DMS153 treated with DMSO at 0.1 percent for 48 hours (cell line): Measurements from ENCODE around the gene CHST2.
A peak's percentile ranks its signal among the peaks of the same experiment; 100 is the strongest.

Experiments used
- DNase-seq: peaks from one replicate; lab custom pipeline; 2025; ENCODE audit not compliant: unreplicated experiment; lab: John Stamatoyannopoulos, UW

Gene CHST2

GRCh38 chr3:143098032-143098764, 21.4 kb upstream of the CHST2 start:
- DNase-seq, result peak; percentile 30

DNA sequence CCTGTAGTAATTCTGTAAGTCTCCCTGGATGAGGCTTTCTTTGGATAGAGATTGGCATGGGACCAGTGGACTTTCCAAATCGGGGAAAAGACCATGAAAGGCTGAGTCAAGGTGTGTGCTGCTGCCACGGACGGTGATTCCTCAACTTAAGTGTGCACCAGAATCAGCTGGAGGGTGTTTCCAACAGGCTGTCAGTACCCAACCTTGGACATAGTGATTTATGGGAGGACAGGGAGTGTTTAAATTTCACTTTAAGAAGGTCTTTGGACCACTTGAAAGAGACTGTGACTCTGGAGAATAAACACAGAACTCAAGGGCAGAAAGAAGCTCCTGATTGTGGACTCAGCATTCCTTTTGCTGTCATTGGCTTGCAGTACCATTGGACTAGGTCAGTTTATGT, 20.4 kb upstream of the CHST2 start:
- no peak for DNase-seq

GRCh38 chr3:143099690-143100089, 19.9 kb upstream of the CHST2 start:
- DNase-seq, result no peak

DNA sequence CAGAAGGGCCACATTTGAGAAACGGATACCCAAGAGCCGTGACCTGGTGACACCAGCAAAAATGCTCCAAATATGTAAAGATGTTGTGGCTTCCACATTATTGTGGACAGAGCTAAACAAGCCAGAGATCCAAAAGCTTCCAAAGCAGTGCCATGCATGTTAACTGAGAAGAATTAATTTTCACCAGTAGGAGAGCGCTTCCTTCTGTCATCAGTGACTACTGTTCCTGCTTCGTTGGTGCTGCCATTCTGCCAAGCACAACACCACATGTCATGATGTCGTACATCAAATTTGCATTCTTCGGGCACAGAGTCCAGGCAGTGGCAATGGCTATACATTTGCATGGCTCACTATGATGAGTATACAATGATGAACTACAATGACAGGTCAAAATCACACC, 19.1 kb upstream of the CHST2 start:
- DNase-seq, result no peak

GRCh38 chr3:143101792-143102381, 17.7 kb upstream of the CHST2 start:
- no peak for DNase-seq

GRCh38 chr3:143103652-143104051, 15.9 kb upstream of the CHST2 start:
- no peak for DNase-seq

GRCh38 chr3:143105170-143105569, 14.4 kb upstream of the CHST2 start:
- no peak for DNase-seq

DNA sequence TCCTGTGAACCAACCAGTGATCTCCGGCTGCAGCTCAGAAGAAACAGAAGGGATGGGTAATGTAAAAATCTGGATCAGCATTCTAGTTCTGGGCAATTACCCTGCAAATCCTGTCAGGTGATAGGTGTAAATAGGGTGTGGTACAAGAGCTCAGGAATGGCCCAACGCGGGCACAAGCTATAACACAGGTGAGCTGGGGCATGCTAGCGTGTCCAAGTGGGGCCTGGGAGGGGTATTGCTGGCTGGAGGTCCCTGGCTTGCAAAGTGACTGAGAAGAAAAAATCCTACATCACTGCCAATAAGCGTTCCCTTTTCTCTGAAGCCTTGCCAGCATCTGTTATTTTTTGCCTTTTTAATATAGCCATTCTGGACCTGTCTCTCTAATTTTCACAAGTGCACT, 9.7 kb upstream of the CHST2 start:
- DNase-seq, result no peak

DNA sequence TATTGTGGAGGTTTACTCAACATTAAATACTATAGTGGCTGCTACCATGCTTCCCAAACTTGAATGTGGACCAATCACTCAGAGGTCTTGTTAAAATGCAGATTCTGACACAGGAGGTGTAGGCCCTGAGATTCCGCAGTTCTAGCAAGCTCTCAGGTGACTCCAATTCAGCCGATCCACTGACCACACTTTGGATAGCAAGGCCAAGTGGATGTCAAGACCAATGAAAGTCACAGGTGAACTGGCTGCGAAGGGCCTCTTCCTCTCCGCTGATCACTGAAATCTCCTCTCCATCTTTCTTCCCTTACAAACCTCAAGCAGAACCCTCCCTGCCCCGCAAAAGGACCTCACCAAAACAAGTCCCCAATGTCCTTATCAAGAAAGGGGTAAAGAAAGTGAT, 9.2 kb upstream of the CHST2 start:
- no peak for DNase-seq

- DNase-seq, result no peak
Measured at GRCh38 chr3:143118630-143119008, 952 bp upstream of the CHST2 start.

DNA sequence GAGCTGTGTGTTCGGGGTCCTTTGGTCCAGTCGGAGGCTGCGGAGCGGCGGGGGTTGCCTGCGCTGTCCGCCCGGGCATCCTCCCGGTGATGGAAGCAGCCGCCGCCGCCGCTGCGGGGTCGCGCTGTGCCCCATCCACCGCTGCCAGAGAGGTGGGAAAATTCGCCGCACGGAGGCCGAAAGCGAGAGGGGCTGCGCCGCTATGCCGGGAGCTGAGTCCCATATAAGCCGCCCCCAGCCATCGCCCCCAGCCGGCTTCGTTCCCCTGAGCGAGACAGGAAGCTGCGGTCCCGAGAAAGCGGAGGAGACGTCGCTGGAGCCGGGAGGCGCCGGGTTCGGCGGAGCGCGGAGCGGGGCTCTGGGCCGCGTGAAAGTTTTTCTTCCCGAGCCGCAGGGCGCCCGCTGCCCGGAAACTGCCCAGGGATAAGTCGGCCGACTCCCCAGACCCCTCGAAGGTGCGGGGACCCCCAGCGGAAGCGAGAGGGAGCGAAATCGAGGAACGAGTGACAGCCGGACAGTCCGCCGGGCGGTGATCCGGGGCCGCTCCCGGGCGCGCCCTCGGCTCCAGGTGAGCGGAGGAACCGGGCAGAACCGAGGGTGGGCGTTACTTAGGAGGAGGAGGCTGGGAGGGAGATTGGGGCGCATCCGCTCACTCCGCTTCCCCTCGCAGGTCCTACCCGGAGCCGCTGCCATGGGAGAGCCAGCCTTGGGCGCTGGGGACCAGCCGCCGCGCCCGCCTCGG, 574 bp downstream of the CHST2 start:
- DNase-seq, result no peak

GRCh38 chr3:143120716-143121240, 1.2 kb downstream of the CHST2 start:
- DNase-seq, result no peak

GRCh38 chr3:143121241-143122088, 1.9 kb downstream of the CHST2 start:
- no peak for DNase-seq

DNA sequence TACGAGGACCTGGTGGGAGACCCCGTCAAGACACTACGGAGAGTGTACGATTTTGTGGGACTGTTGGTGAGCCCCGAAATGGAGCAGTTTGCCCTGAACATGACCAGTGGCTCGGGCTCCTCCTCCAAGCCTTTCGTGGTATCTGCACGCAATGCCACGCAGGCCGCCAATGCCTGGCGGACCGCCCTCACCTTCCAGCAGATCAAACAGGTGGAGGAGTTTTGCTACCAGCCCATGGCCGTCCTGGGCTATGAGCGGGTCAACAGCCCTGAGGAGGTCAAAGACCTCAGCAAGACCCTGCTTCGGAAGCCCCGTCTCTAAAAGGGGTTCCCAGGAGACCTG, 2.5 kb downstream of the CHST2 start:
- DNase-seq, result no peak

DNA sequence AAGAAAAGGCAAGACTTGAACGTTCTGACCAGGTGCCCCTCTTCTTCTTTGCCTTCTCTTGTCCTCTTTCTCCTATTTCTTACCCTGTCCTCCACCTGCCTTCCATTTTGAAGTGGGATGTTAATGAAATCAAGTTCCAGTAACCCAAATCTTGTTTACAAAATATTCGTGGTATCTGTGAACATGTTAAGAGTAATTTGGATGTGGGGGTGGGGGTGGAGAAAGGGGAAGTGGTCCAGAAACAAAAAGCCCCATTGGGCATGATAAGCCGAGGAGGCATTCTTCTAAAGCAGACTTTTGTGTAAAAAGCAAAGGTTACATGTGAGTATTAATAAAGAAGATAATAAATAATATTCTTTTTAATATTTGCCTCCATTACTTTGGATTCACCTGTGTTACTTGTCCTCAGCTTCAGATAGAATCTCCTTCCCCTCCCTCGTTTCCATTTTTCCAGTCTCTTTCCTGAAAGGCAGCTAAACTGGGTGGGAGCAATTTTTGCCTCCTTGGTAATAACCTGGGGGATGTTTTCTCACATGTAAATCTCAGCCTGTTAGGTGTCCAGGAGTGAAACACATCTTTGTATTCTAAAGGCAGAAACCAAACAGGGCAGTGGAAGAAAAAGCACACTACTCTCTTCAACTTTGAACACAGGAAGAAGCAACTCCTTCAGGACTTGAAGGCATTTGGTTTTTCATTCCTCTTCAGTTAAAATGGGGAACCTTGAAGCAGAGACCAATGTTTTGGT, 3.2 kb downstream of the CHST2 start:
- DNase-seq, result no peak

- DNase-seq, result no peak
Measured at GRCh38 chr3:143123353-143123984, 3.9 kb downstream of the CHST2 start.

DNA sequence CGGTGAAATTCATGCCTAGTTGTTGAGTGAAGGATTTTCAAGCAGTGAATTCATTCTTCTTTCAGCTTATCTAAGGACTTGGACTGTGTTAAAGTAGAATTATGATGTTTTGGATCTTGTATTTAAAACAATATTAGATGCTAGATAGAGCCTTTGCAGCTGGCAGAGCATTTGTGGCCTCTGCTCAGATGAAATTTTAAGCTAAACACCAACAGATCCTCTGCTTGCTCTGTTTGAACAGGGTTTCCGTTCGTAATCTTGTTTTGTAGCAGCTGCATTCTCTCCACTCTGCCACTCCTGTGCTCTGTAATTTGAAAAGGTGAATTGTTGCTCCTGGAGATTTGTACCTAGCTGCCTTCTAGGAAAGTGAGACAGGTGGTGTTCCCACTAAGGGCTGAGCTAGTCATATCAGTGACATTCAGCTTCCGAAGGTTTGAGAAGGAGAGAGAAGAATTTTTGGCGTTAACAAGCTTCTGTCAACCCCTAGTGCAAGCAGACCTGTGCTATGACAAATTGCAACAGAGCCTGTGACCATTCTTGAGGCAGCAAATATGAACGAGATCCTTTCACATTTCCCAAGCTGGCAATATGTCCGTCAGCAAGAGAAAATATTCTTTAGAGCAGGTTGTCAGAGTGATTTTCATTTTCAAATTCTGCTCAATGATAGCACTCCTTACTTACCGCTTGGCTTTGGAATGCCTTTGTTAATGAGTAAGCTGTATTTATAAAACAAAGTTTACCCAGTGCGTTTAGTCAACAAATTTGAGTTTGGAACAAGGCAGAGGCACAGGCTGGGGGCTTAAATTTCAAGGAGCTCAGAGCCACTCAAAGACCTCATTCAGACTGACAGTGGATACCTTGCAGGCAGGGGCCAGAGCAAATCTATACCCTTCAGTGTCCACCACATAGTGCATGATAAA, 5.3 kb downstream of the CHST2 start:
- no peak for DNase-seq

DNA sequence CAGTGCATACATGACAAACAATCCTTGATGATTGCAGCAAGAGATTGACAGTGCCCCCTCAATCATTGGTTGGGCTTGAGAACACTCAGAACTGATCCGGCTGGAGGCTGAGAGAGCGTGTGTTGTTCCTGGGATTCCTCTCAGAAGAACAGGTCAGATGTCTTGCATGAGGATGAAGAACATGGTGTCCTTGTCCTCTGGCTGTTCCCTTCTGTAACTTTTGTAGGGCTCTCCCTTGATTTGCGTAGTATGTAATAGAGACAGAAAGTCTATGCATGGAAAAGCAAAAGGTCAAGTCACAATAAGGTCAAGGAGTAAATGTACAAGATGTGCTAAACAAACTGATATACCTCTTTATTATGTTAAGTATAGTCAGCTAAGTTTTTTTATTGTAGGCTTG, 8.2 kb downstream of the CHST2 start:
- DNase-seq, result no peak
